Esophagus muscularis mucosa (tissue), 3 donors: ENCODE data around the gene CABP4.

Source experiments
- POLR2A ChIP-seq: fragments of 450-650 bp; IDR thresholded peaks from one replicate; pipeline ENCODE4 v1.6.1; 2017; ENCODE audit warnings: antibody characterized with exemption, moderate library complexity, mild to moderate bottlenecking, low read depth
- POLR2AphosphoS5 ChIP-seq, 2 donors: sonication (generic); formaldehyde crosslinking; IDR thresholded peaks; one replicate each; pipeline ENCODE4 v1.6.1; 2017; ENCODE audit warnings: antibody characterized with exemption in 2 of 2
- TF ChIP-seq, protein P1 (sequence below), 3 experiments: fragments of 200-600 bp in 2 of 3; fragments of 450-650 bp in 1 of 3; sonication (generic) in 2 of 3; IDR thresholded peaks; one replicate each; pipeline ENCODE4 v1.5.1; 2017 to 2019; ENCODE audit warnings: antibody characterized with exemption in 3 of 3, mild to moderate bottlenecking in 2 of 3, moderate library complexity in 1 of 3

DNA sequence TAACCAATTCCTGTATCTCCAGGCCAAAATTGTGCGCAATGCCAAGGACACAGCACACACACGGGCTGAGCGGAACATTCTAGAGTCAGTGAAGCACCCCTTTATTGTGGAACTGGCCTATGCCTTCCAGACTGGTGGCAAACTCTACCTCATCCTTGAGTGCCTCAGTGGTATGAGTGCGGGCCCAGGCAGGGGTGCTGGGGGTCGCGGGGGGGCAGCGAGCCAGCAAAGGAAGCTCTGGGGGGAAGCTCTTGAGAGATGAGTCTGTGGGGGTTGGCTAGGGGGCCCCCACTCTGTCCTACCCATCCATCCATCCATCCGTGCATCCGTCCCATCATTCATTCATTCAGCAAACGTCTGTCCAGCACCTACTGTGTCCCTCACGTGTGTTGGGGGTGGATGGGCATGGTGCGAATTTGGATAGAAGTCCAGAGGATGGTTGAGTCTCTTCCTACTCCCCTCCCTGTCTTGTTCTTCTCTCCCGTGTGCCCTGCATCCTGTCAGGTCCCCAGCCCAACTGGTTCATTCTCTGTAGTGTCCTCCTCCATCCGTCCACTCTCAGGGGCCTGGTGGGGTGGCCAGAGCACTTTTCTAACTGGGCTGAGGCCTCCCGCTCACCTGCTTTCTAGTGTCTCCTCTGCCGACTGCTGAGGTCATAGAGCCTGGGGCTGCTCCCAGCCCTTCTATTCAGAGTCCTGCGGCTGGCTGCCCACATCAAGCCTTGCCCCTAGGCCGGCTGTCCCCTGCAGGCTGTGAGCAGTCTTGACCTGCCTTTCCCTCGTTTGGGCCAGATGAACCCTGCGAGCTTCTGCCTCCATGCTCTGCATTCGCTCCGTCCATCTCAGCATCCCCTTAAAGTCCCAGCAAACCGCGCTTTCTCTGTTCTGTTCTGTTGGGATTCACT is 23.6 kb upstream of the CABP4 start:
- TF ChIP-seq, protein P1, sequence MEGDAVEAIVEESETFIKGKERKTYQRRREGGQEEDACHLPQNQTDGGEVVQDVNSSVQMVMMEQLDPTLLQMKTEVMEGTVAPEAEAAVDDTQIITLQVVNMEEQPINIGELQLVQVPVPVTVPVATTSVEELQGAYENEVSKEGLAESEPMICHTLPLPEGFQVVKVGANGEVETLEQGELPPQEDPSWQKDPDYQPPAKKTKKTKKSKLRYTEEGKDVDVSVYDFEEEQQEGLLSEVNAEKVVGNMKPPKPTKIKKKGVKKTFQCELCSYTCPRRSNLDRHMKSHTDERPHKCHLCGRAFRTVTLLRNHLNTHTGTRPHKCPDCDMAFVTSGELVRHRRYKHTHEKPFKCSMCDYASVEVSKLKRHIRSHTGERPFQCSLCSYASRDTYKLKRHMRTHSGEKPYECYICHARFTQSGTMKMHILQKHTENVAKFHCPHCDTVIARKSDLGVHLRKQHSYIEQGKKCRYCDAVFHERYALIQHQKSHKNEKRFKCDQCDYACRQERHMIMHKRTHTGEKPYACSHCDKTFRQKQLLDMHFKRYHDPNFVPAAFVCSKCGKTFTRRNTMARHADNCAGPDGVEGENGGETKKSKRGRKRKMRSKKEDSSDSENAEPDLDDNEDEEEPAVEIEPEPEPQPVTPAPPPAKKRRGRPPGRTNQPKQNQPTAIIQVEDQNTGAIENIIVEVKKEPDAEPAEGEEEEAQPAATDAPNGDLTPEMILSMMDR (IDR thresholded peaks at IDR 0.05), result no peak
- no peak for TF ChIP-seq POLR2AphosphoS5 (IDR thresholded peaks at IDR 0.05)
- no peak for TF ChIP-seq POLR2A
